ENCODE measurements around the gene IL17B. TPM values are rescaled to one million over a fixed set of nuclear protein-coding genes. Genes with fewer than 3 reads are reported as not detected.

Gene IL17B
- total RNA-seq, 1 donor from 2014 or later: not detected

DNA sequence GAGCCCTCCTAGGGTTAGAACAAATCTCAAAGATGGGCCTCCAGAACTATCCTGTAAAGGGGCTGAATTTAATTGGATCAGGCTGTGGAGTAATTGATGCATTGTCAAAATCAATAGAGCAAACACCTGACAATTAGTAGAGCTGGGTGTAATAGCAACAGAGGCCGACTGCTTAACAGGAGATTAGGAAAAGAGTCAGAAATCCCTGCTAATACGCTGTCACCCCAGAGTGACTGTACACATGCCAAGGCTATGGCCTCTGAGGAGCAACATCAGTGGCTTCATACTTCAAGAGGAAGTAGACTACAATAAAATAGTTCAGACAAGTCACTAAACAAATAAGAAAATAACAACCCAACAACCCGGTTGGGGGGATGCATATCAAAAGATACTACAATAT lies 52.5 kb downstream of the IL17B start:
- DNase-seq (ENCODE audit: extremely low read depth, low read depth, low spot score): no peak

GRCh38 chr5:149325894-149326293 lies 53.2 kb downstream of the IL17B start:
- no peak for DNase-seq (ENCODE audit: extremely low read depth, low read depth, low spot score)

DNA sequence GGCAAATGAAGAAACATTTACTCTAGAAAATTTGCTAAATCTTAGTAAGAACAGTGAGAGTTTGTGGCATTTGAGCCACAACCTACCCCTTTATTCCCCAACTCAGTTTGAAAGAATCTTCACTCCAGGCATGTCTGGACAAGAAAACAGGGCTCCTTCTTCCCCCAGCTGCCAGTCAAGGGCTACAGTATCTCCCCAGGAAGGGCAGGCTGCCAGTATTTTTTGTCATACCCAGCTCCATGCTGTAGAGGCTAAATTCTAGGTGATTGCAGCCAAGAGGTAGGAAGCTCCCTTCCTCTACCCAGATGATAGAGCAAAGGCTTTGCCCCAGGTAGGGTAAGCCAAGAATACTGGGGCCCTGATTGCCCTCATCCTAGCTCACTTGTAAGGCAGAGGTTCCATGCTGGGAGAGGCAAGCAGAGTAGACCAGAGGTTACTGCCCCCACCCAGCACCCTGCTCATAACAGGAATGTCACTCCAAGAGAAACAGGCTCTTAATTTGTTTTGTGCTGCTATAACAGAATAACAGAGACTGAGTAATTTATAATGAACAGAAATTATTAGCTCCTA lies 53.8 kb downstream of the IL17B start:
- no peak for DNase-seq (ENCODE audit: extremely low read depth, low read depth, low spot score)

GRCh38 chr5:149324641-149325040 lies 54.5 kb downstream of the IL17B start:
- no peak for DNase-seq (ENCODE audit: extremely low read depth, low read depth, low spot score)

Other genes starting within 250 kb of the IL17B start
- gene ABLIM3, start 237.8 kb downstream of the IL17B start, total RNA-seq: 57.9 and 60.4 TPM in 2 replicates
- 156 and 274 TPM in 2 replicates for gene AFAP1L1, start 107.4 kb downstream of the IL17B start, total RNA-seq
- 16.6 and 51.3 TPM in 2 replicates for gene GRPEL2, start 33.8 kb downstream of the IL17B start, total RNA-seq
- 18.7 and 19.0 TPM in 2 replicates for gene PCYOX1L, start 21.2 kb downstream of the IL17B start, total RNA-seq
- gene CSNK1A1, start 172.1 kb upstream of the IL17B start, total RNA-seq: 200 and 240 TPM in 2 replicates
- gene ARHGEF37, start 202.2 kb upstream of the IL17B start, total RNA-seq: 4.6 and 8.5 TPM in 2 replicates